CD14-positive monocyte (primary cell): ENCODE measurements around the gene DSCAML1. TPM values are rescaled to one million over a fixed set of nuclear protein-coding genes. Genes with fewer than 3 reads are reported as not detected.

Experiments
- DNase-seq, 3 donors: peaks; one replicate each; pipeline ENCODE4 v3.0.0-alpha.2; 2011 to 2022
- H2AFZ ChIP-seq: 2 replicates; pipeline ENCODE4 v1.6.0; 2012; ENCODE audit warnings: mild to moderate bottlenecking, low read depth, low read length, inconsistent platforms; ENCODE audit not compliant: insufficient read depth, poor library complexity, severe bottlenecking
- H3K27ac ChIP-seq, 2 donors: 1 replicate in 1 of 2; 2 replicates in 1 of 2; pipeline ENCODE4 v1.5.1; 2012 to 2013; ENCODE audit warnings: low read length in 2 of 2, control low read depth in 1 of 2, inconsistent platforms in 1 of 2, low read depth in 1 of 2, mild to moderate bottlenecking in 1 of 2
- H3K27me3 ChIP-seq, 2 donors: one replicate each; pipeline versions ENCODE4 v1.6.0 to v1.6.1; 2011 to 2013; ENCODE audit warnings: low read length in 2 of 2; ENCODE audit not compliant: control insufficient read depth in 2 of 2, insufficient read depth in 2 of 2
- H3K36me3 ChIP-seq, 2 donors: replicated peaks in 1 of 2; 1 replicate in 1 of 2; 2 replicates in 1 of 2; pipeline versions ENCODE4 v1.5.1 to v1.6.1; 2012 to 2013; ENCODE audit warnings: low read length in 2 of 2, control low read depth in 1 of 2, inconsistent platforms in 1 of 2, mild to moderate bottlenecking in 1 of 2; ENCODE audit not compliant: insufficient read depth in 2 of 2, control insufficient read depth in 1 of 2
- H3K4me1 ChIP-seq, 2 donors: 1 replicate in 1 of 2; 2 replicates in 1 of 2; pipeline versions ENCODE4 v1.5.1 to v1.6.1; 2012 to 2013; ENCODE audit warnings: low read length in 2 of 2, control low read depth in 1 of 2, inconsistent platforms in 1 of 2, mild to moderate bottlenecking in 1 of 2, moderate library complexity in 1 of 2; ENCODE audit not compliant: insufficient read depth in 2 of 2, control insufficient read depth in 1 of 2
- H3K4me2 ChIP-seq: replicated peaks from 2 replicates; pipeline ENCODE3; 2012; ENCODE audit warnings: low read length, moderate library complexity, mild to moderate bottlenecking; ENCODE audit not compliant: poor library complexity, severe bottlenecking; ENCODE audit errors: extremely low read depth
- H3K4me3 ChIP-seq, 3 experiments: fragments of 200-600 bp in 1 of 3; sonication (generic) in 1 of 3; replicated peaks in 1 of 3; 1 replicate in 2 of 3; 2 replicates in 1 of 3; pipeline ENCODE4 v1.5.1; 2011 to 2013; ENCODE audit warnings: low read length in 3 of 3, mild to moderate bottlenecking in 3 of 3, control low read depth in 2 of 3, low read depth in 2 of 3, inconsistent platforms in 1 of 3, moderate library complexity in 1 of 3
- H3K79me2 ChIP-seq: 2 replicates; pipeline ENCODE4 v1.6.0; 2012; ENCODE audit warnings: mild to moderate bottlenecking, control low read depth, inconsistent platforms, low read length, moderate library complexity; ENCODE audit not compliant: insufficient read depth
- H3K9ac ChIP-seq: 2 replicates; pipeline ENCODE4 v1.6.0; 2017; ENCODE audit warnings: low read length, mild to moderate bottlenecking; ENCODE audit not compliant: insufficient read depth, poor library complexity, severe bottlenecking
- H3K9me3 ChIP-seq, 2 donors: replicated peaks in 1 of 2; 1 replicate in 1 of 2; 2 replicates in 1 of 2; pipeline versions ENCODE4 v1.5.1 to v1.6.1; 2012 to 2013; ENCODE audit warnings: low read length in 2 of 2, control low read depth in 1 of 2; ENCODE audit not compliant: control insufficient read depth in 1 of 2, insufficient read depth in 1 of 2
- H4K20me1 ChIP-seq: 2 replicates; pipeline ENCODE4 v1.6.0; 2012; ENCODE audit warnings: mild to moderate bottlenecking, low read length, control low read depth, moderate library complexity; ENCODE audit not compliant: insufficient read depth
- H3K27ac Mint-ChIP-seq, 7 donors: one replicate each; pipeline ENCODE4 v1.8.0; 2020; ENCODE audit warnings: mild to moderate bottlenecking in 7 of 7, mixed read lengths in 7 of 7, moderate library complexity in 6 of 7, inconsistent platforms in 2 of 7
- H3K27me3 Mint-ChIP-seq, 3 donors: one replicate each; pipeline ENCODE4 v1.8.0; 2021 to 2022; ENCODE audit warnings: low read depth in 3 of 3, mild to moderate bottlenecking in 3 of 3, mixed read lengths in 3 of 3, moderate library complexity in 3 of 3, inconsistent platforms in 1 of 3
- H3K36me3 Mint-ChIP-seq, 2 donors: one replicate each; pipeline ENCODE4 v1.8.0; 2020; ENCODE audit warnings: mixed read lengths in 2 of 2, inconsistent platforms in 1 of 2, mild to moderate bottlenecking in 1 of 2
- H3K4me1 Mint-ChIP-seq: one replicate; pipeline ENCODE4 v1.8.0; 2020; ENCODE audit warnings: mild to moderate bottlenecking, mixed read lengths
- H3K4me3 Mint-ChIP-seq, 2 donors: one replicate each; pipeline ENCODE4 v1.8.0; 2020; ENCODE audit warnings: mild to moderate bottlenecking in 2 of 2, mixed read lengths in 2 of 2, moderate library complexity in 1 of 2
- H3K9me3 Mint-ChIP-seq, 7 donors: one replicate each; pipeline ENCODE4 v1.8.0; 2020 to 2022; ENCODE audit warnings: mixed read lengths in 7 of 7, mild to moderate bottlenecking in 6 of 7, moderate library complexity in 6 of 7, inconsistent platforms in 2 of 7
- CTCF ChIP-seq: fragments of 200-600 bp; IDR thresholded peaks from one replicate; pipeline ENCODE4 v1.8.0; 2022; ENCODE audit warnings: antibody characterized with exemption, mild to moderate bottlenecking
- WGBS: methylation state at CpG from one replicate; pipeline ENCODE4 v1.1.5; 2013; ENCODE audit warnings: missing lambda C conversion rate; ENCODE audit not compliant: insufficient coverage; 5-methylcytosine and 5-hydroxymethylcytosine counted together
- intact Hi-C, 2 donors: fragments of 100-400 bp; cut with micrococcal nuclease; formaldehyde crosslinking; loops; one replicate each; pipeline versions ENCODE4 v1.15.0 to v1.15.1; 2023
- polyA plus RNA-seq, 3 donors: library from polyadenylated mRNA; depleted of rRNA in 1 of 3; unstranded in 2 of 3; stranded (reverse) in 1 of 3; fragments of 300-500 nt in 2 of 3; fragments of >200 nt in 1 of 3; fragmentation: Illumina TruSeq in 2 of 3; gene quantifications; 1 replicate in 2 of 3; 2 replicates in 1 of 3; pipeline ENCODE4 v1.2.3, GENCODE V29; 2012 to 2021

The DSCAML1 gene
- polyA plus RNA-seq, 3 donors: not detected

DNA sequence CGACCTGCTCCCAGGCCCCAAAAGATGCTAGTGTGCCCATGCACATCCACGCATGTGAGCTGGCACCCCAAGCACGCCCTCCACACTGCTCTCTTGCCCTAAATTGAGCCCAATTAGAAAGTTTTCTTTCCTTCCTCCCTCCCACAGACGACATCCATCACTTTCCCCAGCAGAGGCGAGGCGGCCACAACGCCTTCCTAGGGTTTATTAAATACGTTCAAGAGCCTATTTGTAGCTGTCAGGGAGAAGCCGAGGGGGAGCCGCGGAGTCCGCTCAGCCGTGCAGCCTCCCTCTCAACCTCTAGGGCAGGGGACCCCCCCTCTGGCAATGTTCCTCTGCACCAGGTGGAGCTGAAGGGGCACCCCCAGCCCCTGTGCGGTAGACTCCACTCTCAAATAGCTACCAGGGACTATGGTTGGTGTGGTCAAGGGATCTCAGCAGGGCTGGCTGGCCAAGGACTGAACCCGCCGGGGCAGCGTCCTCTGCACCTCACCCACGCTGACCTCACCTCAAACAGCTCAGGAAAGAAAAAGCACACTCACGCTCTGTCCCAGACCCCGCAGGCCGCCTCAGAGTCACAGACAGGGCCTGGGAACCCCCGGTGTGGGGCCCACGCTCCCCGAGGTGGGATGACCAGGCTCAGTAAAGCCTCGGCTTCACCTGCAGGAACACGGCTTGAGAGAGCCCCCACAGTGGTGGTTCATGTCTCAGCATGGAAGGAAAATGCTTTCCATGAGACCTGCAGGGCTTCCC, 152.4 kb downstream of the DSCAML1 start:
- H3K27me3 ChIP-seq: no peaks in the 10 kb centered on the region
- no peak for DNase-seq
- Mint-ChIP-seq H3K27ac (no peak overlapping the region), H3K9me3 (peaks cover 0 to 2% (median 0%) of the 10 kb centered on the region in 7 donors), H3K36me3 (no peaks in the 10 kb centered on the region), H3K27me3 (peaks cover 4 to 17% (median 5%) of the 10 kb centered on the region in 3 donors), H3K4me3 (no peak overlapping the region), H3K4me1 (no peaks in the 10 kb centered on the region)
- H3K27ac ChIP-seq: no peak overlapping the region
- no peak overlapping the region for H3K9ac ChIP-seq
- H3K4me3 ChIP-seq: no peak overlapping the region
- H3K4me2 ChIP-seq: no peak overlapping the region
- H3K36me3 ChIP-seq: no peaks in the 10 kb centered on the region
- H3K79me2 ChIP-seq: no peaks in the 10 kb centered on the region
- H3K9me3 ChIP-seq: no peaks in the 10 kb centered on the region
- no peaks in the 10 kb centered on the region for H4K20me1 ChIP-seq
- no peaks in the 10 kb centered on the region for H3K4me1 ChIP-seq
- H2AFZ ChIP-seq: no peak overlapping the region
- intact Hi-C loops: no loop called here
- TF ChIP-seq CTCF: no peak
- 95% methylated on average over 8 of the region's 26 CpGs for WGBS

DNA sequence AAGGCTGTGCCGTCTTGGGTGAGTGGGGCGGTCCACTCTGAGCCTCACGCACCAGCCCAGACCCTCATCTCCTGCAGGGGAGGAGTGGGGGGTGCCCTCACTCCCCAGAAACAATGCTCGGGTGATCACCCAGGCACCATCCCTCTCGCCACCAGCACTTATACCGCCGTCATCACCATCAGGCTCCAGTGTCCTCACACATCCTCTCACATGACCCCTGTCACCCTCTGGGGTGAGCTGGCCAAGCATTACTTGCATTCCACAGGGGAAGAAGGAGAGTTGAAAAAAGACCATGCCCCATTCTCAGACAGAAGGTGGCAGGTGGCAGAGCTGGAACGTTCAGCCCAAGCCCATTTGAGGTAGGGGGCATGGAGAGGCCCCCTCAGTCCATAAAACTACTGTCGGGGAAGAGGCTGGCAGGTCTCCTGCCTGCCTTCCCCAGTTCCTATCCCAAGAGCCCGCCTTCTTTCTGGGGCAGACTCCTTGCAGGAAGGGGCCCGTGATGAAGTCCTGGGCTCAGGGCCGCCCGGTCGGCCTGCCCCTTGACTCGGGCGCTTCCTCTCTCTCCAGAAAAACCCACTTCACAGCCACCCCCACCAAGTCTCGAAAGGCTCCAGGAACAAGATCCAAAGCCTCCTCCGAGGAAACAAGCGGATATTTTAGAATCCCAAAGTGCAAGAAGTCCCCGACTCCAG, 153.3 kb downstream of the DSCAML1 start:
- DNase-seq: no peak
- Histone ChIP-seq H3K4me1 (no peaks in the 10 kb centered on the region), H3K27me3 (no peaks in the 10 kb centered on the region), H4K20me1 (no peaks in the 10 kb centered on the region), H3K4me2 (no peak overlapping the region), H3K27ac (no peak overlapping the region), H3K9me3 (no peaks in the 10 kb centered on the region), H3K36me3 (no peaks in the 10 kb centered on the region), H3K9ac (no peak overlapping the region), H3K4me3 (no peak overlapping the region), H3K79me2 (no peaks in the 10 kb centered on the region), H2AFZ (no peak overlapping the region)
- Mint-ChIP-seq H3K27me3 (peaks cover 5 to 15% (median 6%) of the 10 kb centered on the region in 3 donors), H3K27ac (no peak overlapping the region), H3K4me3 (no peak overlapping the region), H3K36me3 (no peaks in the 10 kb centered on the region), H3K4me1 (no peaks in the 10 kb centered on the region), H3K9me3 (peaks cover 0 to 2% (median 0%) of the 10 kb centered on the region in 7 donors)
- 97% methylated on average over 13 of the region's 20 CpGs for WGBS
- intact Hi-C loops: no loop called here
- TF ChIP-seq CTCF: no peak
